Caco-2 (cell line): Measurements from ENCODE around the gene ZNF644. TPM values are rescaled to one million over a fixed set of nuclear protein-coding genes. Genes with fewer than 3 reads are reported as not detected.
A peak's percentile ranks its signal among the peaks of the same experiment; 100 is the strongest.

Source experiments
- BruUV-seq: library from RNA; stranded (reverse); fragments of 400-500 nt; replicated peaks from 2 replicates; lab custom pipeline; 2021; lab: Mats Ljungman, UMichigan
- CTCF ChIA-PET: fragments of 300-600 bp; sonication (Branson Sonifier 250); formaldehyde crosslinking; loops from one replicate; lab custom pipeline; 2022; ENCODE audit warnings: antibody characterized with exemption; lab: Charles Lee
- POLR2A ChIA-PET: fragments of 300-600 bp; sonication (Branson Sonifier 250); formaldehyde crosslinking; loops from one replicate; lab custom pipeline; 2022; ENCODE audit warnings: antibody characterized with exemption; lab: Charles Lee
- DNase-seq, 2 experiments: peaks; one replicate each; pipeline versions ENCODE4 v3.0.0 to v3.0.0-alpha.2; 2020 to 2022
- H3K27me3 ChIP-seq: replicated peaks from 2 replicates; pipeline ENCODE4 v1.6.0; 2011; ENCODE audit warnings: low read length; ENCODE audit not compliant: control insufficient read depth, insufficient read depth
- H3K36me3 ChIP-seq: 2 replicates; pipeline ENCODE4 v1.5.1; 2011; ENCODE audit warnings: low read length; ENCODE audit not compliant: control insufficient read depth, insufficient read depth
- H3K4me1 ChIP-seq: fragments of 250-450 bp; sonication (Bioruptor Pico); 2 replicates; pipeline ENCODE4 v1.5.1; 2020; ENCODE audit warnings: mild to moderate bottlenecking
- H3K4me3 ChIP-seq: 2 replicates; pipeline ENCODE4 v1.5.1; 2011; ENCODE audit warnings: low read depth, mild to moderate bottlenecking, control low read depth, low read length
- H3K9me3 ChIP-seq: fragments of 250-450 bp; sonication (Bioruptor Pico); 2 replicates; pipeline ENCODE4 v1.5.1; 2020; ENCODE audit warnings: mild to moderate bottlenecking, moderate library complexity
- H3K27ac Mint-ChIP-seq: one replicate; pipeline ENCODE4 v1.8.0; 2022; ENCODE audit warnings: mixed read lengths; ENCODE audit not compliant: unreplicated experiment
- H3K27me3 Mint-ChIP-seq: one replicate; pipeline ENCODE4 v1.8.0; 2022; ENCODE audit warnings: mixed read lengths; ENCODE audit not compliant: insufficient read depth, unreplicated experiment
- H3K36me3 Mint-ChIP-seq: one replicate; pipeline ENCODE4 v1.8.0; 2022; ENCODE audit warnings: mild to moderate bottlenecking, mixed read lengths; ENCODE audit not compliant: insufficient read depth, unreplicated experiment
- H3K4me1 Mint-ChIP-seq: one replicate; pipeline ENCODE4 v1.8.0; 2022; ENCODE audit warnings: low read depth, mixed read lengths; ENCODE audit not compliant: unreplicated experiment
- H3K4me3 Mint-ChIP-seq: one replicate; pipeline ENCODE4 v1.8.0; 2022; ENCODE audit warnings: mild to moderate bottlenecking, moderate library complexity, mixed read lengths; ENCODE audit not compliant: unreplicated experiment
- H3K9me3 Mint-ChIP-seq: one replicate; pipeline ENCODE4 v1.8.0; 2022; ENCODE audit warnings: mixed read lengths; ENCODE audit not compliant: unreplicated experiment
- CTCF ChIP-seq, 2 experiments: fragments of 200-600 bp in 1 of 2; IDR thresholded peaks; 1 replicate in 1 of 2; 2 replicates in 1 of 2; pipeline versions ENCODE4 v1.5.1 to v1.8.0; 2011 to 2022; ENCODE audit warnings: antibody characterized with exemption in 1 of 2, control low read depth in 1 of 2, inconsistent platforms in 1 of 2, low read depth in 1 of 2, low read length in 1 of 2, mild to moderate bottlenecking in 1 of 2, moderate library complexity in 1 of 2; ENCODE audit not compliant: insufficient read depth in 1 of 2, severe bottlenecking in 1 of 2, unreplicated experiment in 1 of 2
- intact Hi-C: fragments of 100-400 bp; cut with micrococcal nuclease; formaldehyde crosslinking; loops from one replicate; pipeline ENCODE4 v1.10.0; 2022; ENCODE audit not compliant: unreplicated experiment
- total RNA-seq: library from RNA; stranded (reverse); gene quantifications from 2 replicates; pipeline ENCODE4 v1.2.3, GENCODE V29; 2022

Gene ZNF644
- total RNA-seq, 1 experiment from 2014 or later, result 32.5 TPM

DNA sequence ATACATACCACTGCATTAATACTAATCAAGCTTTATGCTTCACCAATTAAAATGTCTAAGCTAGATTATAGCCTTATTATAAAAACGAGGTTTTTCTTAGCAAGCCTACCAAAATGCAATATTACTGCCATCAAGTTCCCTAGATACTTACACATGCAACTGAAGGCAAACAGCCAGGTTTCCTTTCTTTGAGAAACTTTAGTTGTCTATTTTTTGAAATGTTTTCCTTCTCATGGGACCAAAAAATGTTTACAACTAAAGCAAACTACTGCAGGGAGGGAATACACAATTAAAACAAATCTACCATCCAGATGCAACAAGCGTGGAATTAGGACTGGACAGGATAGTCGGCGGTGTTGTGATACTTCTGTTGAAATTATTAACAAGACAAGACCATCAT, 1.3 kb downstream of the ZNF644 start:
- ChIA-PET CTCF (interaction anchor here (1.0 kb wide), 1 partner anchor 145 kb away, joined by 4 read pairs; no protein-coding TSS in a partner anchor), POLR2A (no interaction called here)
- H3K4me1 ChIP-seq, result peaks cover 27% of the 10 kb centered on the region
- DNase-seq, result no peak
- H3K27ac Mint-ChIP-seq, result peak overlapping the region; percentile 99
- H3K36me3 Mint-ChIP-seq, result peaks cover 6% of the 10 kb centered on the region
- no peaks in the 10 kb centered on the region for H3K36me3 ChIP-seq
- H3K27me3 Mint-ChIP-seq, result no peaks in the 10 kb centered on the region
- peaks cover 8% of the 10 kb centered on the region for H3K4me1 Mint-ChIP-seq
- intact Hi-C loops, result no loop called here
- no peaks in the 10 kb centered on the region for H3K9me3 Mint-ChIP-seq
- TF ChIP-seq CTCF (IDR thresholded peaks at IDR 0.05; ENCODE audit: insufficient read depth in 1 of 2, low read depth in 1 of 2, low read length in 1 of 2, severe bottlenecking in 1 of 2, unreplicated experiment in 1 of 2), result no peak
- no peaks in the 10 kb centered on the region; the same call in 1 of the 2 replicates for H3K9me3 ChIP-seq
- TSS peak; percentile 52 for BruUV-seq
- H3K4me3 ChIP-seq, result peak overlapping the region; percentile 69
- H3K4me3 Mint-ChIP-seq, result peak overlapping the region; percentile 85
- no peaks in the 10 kb centered on the region for H3K27me3 ChIP-seq

DNA sequence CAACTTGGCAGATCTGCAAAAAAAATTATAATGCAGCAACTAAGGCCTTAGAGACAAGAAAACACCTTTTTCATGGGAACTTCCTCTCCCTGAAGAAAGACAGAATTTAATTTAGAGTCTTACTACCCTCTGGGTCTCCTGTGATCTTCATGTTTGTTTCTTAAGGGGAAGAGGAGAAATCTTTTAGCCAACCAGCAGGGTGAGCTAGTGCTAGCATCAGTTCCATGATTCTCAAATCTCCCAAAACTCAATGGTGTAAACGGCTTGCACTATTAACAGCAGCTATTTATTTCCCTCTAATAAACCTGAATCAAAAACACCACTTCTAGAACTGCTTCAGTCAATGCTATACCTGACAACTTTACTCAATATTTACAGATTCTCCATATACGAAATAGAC, 3.8 kb downstream of the ZNF644 start:
- Mint-ChIP-seq H3K4me1 (peaks cover 14% of the 10 kb centered on the region), H3K9me3 (no peaks in the 10 kb centered on the region), H3K4me3 (no peak overlapping the region), H3K27me3 (no peaks in the 10 kb centered on the region), H3K27ac (no peak overlapping the region), H3K36me3 (peaks cover 11% of the 10 kb centered on the region)
- Histone ChIP-seq H3K4me3 (no peak overlapping the region), H3K36me3 (no peaks in the 10 kb centered on the region), H3K9me3 (no peaks in the 10 kb centered on the region; the same call in 1 of the 2 replicates), H3K4me1 (peaks cover 28% of the 10 kb centered on the region), H3K27me3 (no peaks in the 10 kb centered on the region)
- TF ChIP-seq CTCF (IDR thresholded peaks at IDR 0.05; ENCODE audit: insufficient read depth in 1 of 2, low read depth in 1 of 2, low read length in 1 of 2, severe bottlenecking in 1 of 2, unreplicated experiment in 1 of 2), result peak in 1 of 2 experiments; percentile 17
- DNase-seq, result no peak
- CTCF ChIA-PET, result interaction anchor here (1.8 kb wide), 1 partner anchor 147 kb away, joined by 18 read pairs; no protein-coding TSS in a partner anchor
- intact Hi-C loops, result loop anchor here (1.0 kb wide), 1 partner anchor 147 kb away; no protein-coding TSS in a partner anchor
- BruUV-seq, result no TSS peak
- POLR2A ChIA-PET, result interaction anchor here (0.6 kb wide), 1 partner anchor 103 kb away, joined by 3 read pairs; no protein-coding TSS in a partner anchor

GRCh38 chr1:91015794-91016550, 5.9 kb downstream of the ZNF644 start:
- Histone ChIP-seq H3K4me3 (no peak overlapping the region), H3K36me3 (no peaks in the 10 kb centered on the region), H3K4me1 (peaks cover 25% of the 10 kb centered on the region), H3K27me3 (no peaks in the 10 kb centered on the region), H3K9me3 (no peaks in the 10 kb centered on the region)
- H3K27ac Mint-ChIP-seq, result peak overlapping the region; percentile 59
- TF ChIP-seq CTCF (IDR thresholded peaks at IDR 0.05; ENCODE audit: insufficient read depth in 1 of 2, low read depth in 1 of 2, low read length in 1 of 2, severe bottlenecking in 1 of 2, unreplicated experiment in 1 of 2), result no peak
- H3K4me3 Mint-ChIP-seq, result no peak overlapping the region
- H3K36me3 Mint-ChIP-seq, result peaks cover 16% of the 10 kb centered on the region
- H3K27me3 Mint-ChIP-seq, result no peaks in the 10 kb centered on the region
- intact Hi-C loops, result no loop called here
- CTCF ChIA-PET, result interaction anchor here (1.0 kb wide), 1 partner anchor 149 kb away, joined by 6 read pairs; no protein-coding TSS in a partner anchor
- H3K9me3 Mint-ChIP-seq, result no peaks in the 10 kb centered on the region
- POLR2A ChIA-PET, result no interaction called here
- BruUV-seq, result no TSS peak
- H3K4me1 Mint-ChIP-seq, result peaks cover 22% of the 10 kb centered on the region
- DNase-seq, result peak in 1 of 2 experiments; percentile 39
